Fibroblast of lung (primary cell): Measurements from ENCODE around the gene MYO18A. TPM values are rescaled to one million over a fixed set of nuclear protein-coding genes. Genes with fewer than 3 reads are reported as not detected.

ENCODE experiments used
- DNase-seq, 2 donors: peaks; one replicate each; pipeline versions ENCODE4 v3.0.0 to v3.0.0-alpha.2; 2010; ENCODE audit warnings: low read depth in 2 of 2
- H2AFZ ChIP-seq: 2 replicates; pipeline ENCODE4 v1.5.1; 2012; ENCODE audit warnings: low read length, control low read depth, inconsistent platforms
- H3K27ac ChIP-seq: 2 replicates; pipeline ENCODE4 v1.5.1; 2011; ENCODE audit warnings: low read length, control low read depth; ENCODE audit not compliant: insufficient read depth
- H3K27me3 ChIP-seq: 2 replicates; pipeline ENCODE4 v1.5.1; 2011; ENCODE audit warnings: mild to moderate bottlenecking, low read length; ENCODE audit not compliant: control insufficient read depth, insufficient read depth
- H3K36me3 ChIP-seq: 2 replicates; pipeline ENCODE4 v1.5.1; 2011; ENCODE audit warnings: low read length; ENCODE audit not compliant: control insufficient read depth, insufficient read depth
- H3K4me1 ChIP-seq: 2 replicates; pipeline ENCODE4 v1.5.1; 2011; ENCODE audit warnings: low read length; ENCODE audit not compliant: control insufficient read depth, insufficient read depth; ENCODE audit errors: extremely low read depth
- H3K4me2 ChIP-seq: 2 replicates; pipeline ENCODE4 v1.5.1; 2011; ENCODE audit warnings: low read length, control low read depth; ENCODE audit not compliant: insufficient read depth; ENCODE audit errors: extremely low read depth
- H3K4me3 ChIP-seq, 4 experiments: fragments of 200-600 bp in 1 of 4; sonication (generic) in 1 of 4; replicated peaks in 1 of 4; 2 replicates each; pipeline ENCODE4 v1.5.1; 2011 to 2016; ENCODE audit warnings: low read length in 4 of 4, low read depth in 3 of 4, mild to moderate bottlenecking in 3 of 4, control low read depth in 2 of 4, inconsistent platforms in 1 of 4, mixed read lengths in 1 of 4; ENCODE audit not compliant: insufficient read depth in 1 of 4; ENCODE audit errors: control extremely low read depth in 1 of 4
- H3K79me2 ChIP-seq: 2 replicates; pipeline ENCODE4 v1.5.1; 2012; ENCODE audit warnings: mild to moderate bottlenecking, low read length, inconsistent platforms; ENCODE audit not compliant: control insufficient read depth, insufficient read depth
- H3K9ac ChIP-seq: 2 replicates; pipeline ENCODE4 v1.5.1; 2011; ENCODE audit warnings: mild to moderate bottlenecking, low read length, control low read depth; ENCODE audit not compliant: insufficient read depth
- H3K9me3 ChIP-seq: 2 replicates; pipeline ENCODE4 v1.5.1; 2012; ENCODE audit warnings: low read depth, low read length; ENCODE audit not compliant: control insufficient read depth, insufficient read depth
- H4K20me1 ChIP-seq: 2 replicates; pipeline ENCODE4 v1.5.1; 2011; ENCODE audit warnings: low read length; ENCODE audit not compliant: control insufficient read depth, insufficient read depth; ENCODE audit errors: extremely low read depth
- CTCF ChIP-seq, 2 donors: IDR thresholded peaks in 1 of 2; conservative IDR thresholded peaks in 1 of 2; 1 replicate in 1 of 2; 2 replicates in 1 of 2; pipeline ENCODE4 v1.5.1; 2011 to 2012; ENCODE audit warnings: low read length in 2 of 2, control low read depth in 1 of 2, inconsistent platforms in 1 of 2, low read depth in 1 of 2, mild to moderate bottlenecking in 1 of 2
- EZH2 ChIP-seq: IDR thresholded peaks from 2 replicates; pipeline ENCODE4 v1.5.1; 2012; ENCODE audit warnings: low read length, control low read depth, mild to moderate bottlenecking; ENCODE audit errors: missing control alignments
- polyA plus RNA-seq, 2 donors: library from polyadenylated mRNA; depleted of rRNA in 1 of 2; stranded (reverse) in 1 of 2; unstranded in 1 of 2; fragments of >200 nt; gene quantifications; 2 replicates each; pipeline ENCODE4 v1.2.1, GENCODE V29; 2011 to 2012; ENCODE audit warnings: missing spikeins in 1 of 2
- total RNA-seq: library from RNA; depleted of rRNA; stranded (reverse); fragments of >200 nt; gene quantifications from 2 replicates; pipeline ENCODE4 v1.2.1, GENCODE V29; 2014

Gene MYO18A
- total and polyA plus RNA-seq, 2 donors (not counting 1 experiment from before 2014, with no cell fraction given), result 11.7 to 133 TPM

DNA sequence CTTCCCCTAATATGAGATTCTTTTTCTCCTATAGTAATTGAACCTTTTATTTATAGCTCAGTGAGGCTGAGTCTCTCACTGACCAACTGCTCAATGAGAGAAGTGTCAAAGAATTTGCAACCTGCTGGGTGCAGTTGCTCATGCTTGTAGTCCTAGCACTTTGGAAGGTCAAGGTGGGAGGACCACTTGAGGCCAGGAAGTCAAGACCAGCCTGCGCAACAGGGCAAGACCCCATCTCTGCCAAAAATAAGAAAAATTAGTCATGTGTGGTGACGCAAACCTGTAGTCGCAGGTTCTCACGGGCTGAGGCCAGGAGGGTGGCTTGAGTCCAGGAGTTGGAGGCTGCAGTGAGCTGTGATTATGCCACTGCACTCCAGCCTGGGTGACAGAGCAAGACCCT, 35.5 kb upstream of the MYO18A start:
- H3K79me2 ChIP-seq, result no peaks in the 10 kb centered on the region
- H3K9ac ChIP-seq, result no peak overlapping the region
- no peaks in the 10 kb centered on the region for H3K27me3 ChIP-seq
- no peaks in the 10 kb centered on the region for H3K9me3 ChIP-seq
- no peaks in the 10 kb centered on the region for H3K36me3 ChIP-seq
- no peak overlapping the region for H3K27ac ChIP-seq
- no peak overlapping the region for H2AFZ ChIP-seq
- H3K4me3 ChIP-seq, result no peak overlapping the region
- H4K20me1 ChIP-seq, result no peaks in the 10 kb centered on the region
- DNase-seq, result peak; percentile 41 to 60
- no peak overlapping the region for H3K4me2 ChIP-seq
- TF ChIP-seq CTCF (conservative IDR thresholded peaks at IDR 0.05 in 1 of 2, IDR thresholded peaks at IDR 0.05 in 1 of 2; ENCODE audit: low read depth in 1 of 2, low read length in 2 of 2), result no peak
- no peak for TF ChIP-seq EZH2
- no peaks in the 10 kb centered on the region for H3K4me1 ChIP-seq

DNA sequence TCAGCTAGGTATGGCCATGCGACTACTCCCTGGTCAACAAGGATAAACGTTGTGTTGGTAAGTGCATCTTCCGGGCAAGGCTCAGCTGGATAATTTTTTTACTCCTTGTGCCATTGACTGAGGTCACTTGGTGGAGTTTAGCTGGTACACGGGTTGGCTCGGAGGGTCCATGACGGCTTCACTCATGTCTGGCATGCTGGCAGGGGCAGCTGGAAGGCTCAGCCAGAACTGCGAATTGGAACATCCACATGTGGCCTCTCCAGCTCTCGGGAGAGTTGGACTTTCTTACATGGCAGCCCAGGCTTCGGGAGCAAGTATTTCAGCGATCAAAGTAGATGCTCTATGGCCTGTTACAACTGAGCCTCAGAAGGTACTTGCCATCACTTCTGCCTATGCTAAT, 35.0 kb upstream of the MYO18A start:
- no peak for TF ChIP-seq EZH2
- TF ChIP-seq CTCF (conservative IDR thresholded peaks at IDR 0.05 in 1 of 2, IDR thresholded peaks at IDR 0.05 in 1 of 2; ENCODE audit: low read depth in 1 of 2, low read length in 2 of 2), result no peak
- no peak overlapping the region for H3K4me2 ChIP-seq
- H3K79me2 ChIP-seq, result no peaks in the 10 kb centered on the region
- H4K20me1 ChIP-seq, result no peaks in the 10 kb centered on the region
- no peaks in the 10 kb centered on the region for H3K4me1 ChIP-seq
- no peak overlapping the region for H2AFZ ChIP-seq
- H3K9ac ChIP-seq, result no peak overlapping the region
- no peaks in the 10 kb centered on the region for H3K9me3 ChIP-seq
- no peaks in the 10 kb centered on the region for H3K36me3 ChIP-seq
- no peak overlapping the region for H3K4me3 ChIP-seq
- H3K27ac ChIP-seq, result no peak overlapping the region
- DNase-seq, result no peak
- no peaks in the 10 kb centered on the region for H3K27me3 ChIP-seq

- Histone ChIP-seq H3K79me2 (no peaks in the 10 kb centered on the region), H3K4me1 (no peaks in the 10 kb centered on the region), H3K4me3 (no peak overlapping the region), H3K9ac (no peak overlapping the region), H3K4me2 (no peak overlapping the region), H3K27ac (no peak overlapping the region), H3K27me3 (no peaks in the 10 kb centered on the region), H3K9me3 (no peaks in the 10 kb centered on the region), H4K20me1 (no peaks in the 10 kb centered on the region), H3K36me3 (no peaks in the 10 kb centered on the region), H2AFZ (no peak overlapping the region)
- no peak for TF ChIP-seq CTCF (conservative IDR thresholded peaks at IDR 0.05 in 1 of 2, IDR thresholded peaks at IDR 0.05 in 1 of 2; ENCODE audit: low read depth in 1 of 2, low read length in 2 of 2)
- no peak for DNase-seq
Measured at GRCh38 chr17:29214215-29215146, 34.3 kb upstream of the MYO18A start.
